Fibroblast of mammary gland (primary cell): ENCODE data around the gene MYL12A.
A peak's percentile ranks its signal among the peaks of the same experiment; 100 is the strongest.

Experiments
- DNase-seq: peaks from one replicate; pipeline ENCODE4 v3.0.0-alpha.2; 2010; ENCODE audit warnings: low read depth
- H3K4me3 ChIP-seq: 2 replicates; pipeline ENCODE4 v1.5.1; 2011; ENCODE audit warnings: low read depth, mild to moderate bottlenecking, low read length, moderate library complexity; ENCODE audit not compliant: control insufficient read depth
- TF ChIP-seq, protein P1 (sequence below): conservative IDR thresholded peaks from 2 replicates; pipeline ENCODE4 v1.5.1; 2011; ENCODE audit warnings: low read depth, low read length, inconsistent platforms; ENCODE audit not compliant: control insufficient read depth, insufficient read depth

Gene MYL12A

GRCh38 chr18:3235846-3236245 lies 11.8 kb upstream of the MYL12A start:
- no peak overlapping the region for H3K4me3 ChIP-seq
- DNase-seq, result no peak
- TF ChIP-seq, protein P1, sequence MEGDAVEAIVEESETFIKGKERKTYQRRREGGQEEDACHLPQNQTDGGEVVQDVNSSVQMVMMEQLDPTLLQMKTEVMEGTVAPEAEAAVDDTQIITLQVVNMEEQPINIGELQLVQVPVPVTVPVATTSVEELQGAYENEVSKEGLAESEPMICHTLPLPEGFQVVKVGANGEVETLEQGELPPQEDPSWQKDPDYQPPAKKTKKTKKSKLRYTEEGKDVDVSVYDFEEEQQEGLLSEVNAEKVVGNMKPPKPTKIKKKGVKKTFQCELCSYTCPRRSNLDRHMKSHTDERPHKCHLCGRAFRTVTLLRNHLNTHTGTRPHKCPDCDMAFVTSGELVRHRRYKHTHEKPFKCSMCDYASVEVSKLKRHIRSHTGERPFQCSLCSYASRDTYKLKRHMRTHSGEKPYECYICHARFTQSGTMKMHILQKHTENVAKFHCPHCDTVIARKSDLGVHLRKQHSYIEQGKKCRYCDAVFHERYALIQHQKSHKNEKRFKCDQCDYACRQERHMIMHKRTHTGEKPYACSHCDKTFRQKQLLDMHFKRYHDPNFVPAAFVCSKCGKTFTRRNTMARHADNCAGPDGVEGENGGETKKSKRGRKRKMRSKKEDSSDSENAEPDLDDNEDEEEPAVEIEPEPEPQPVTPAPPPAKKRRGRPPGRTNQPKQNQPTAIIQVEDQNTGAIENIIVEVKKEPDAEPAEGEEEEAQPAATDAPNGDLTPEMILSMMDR, result no peak

- no peak for DNase-seq
- H3K4me3 ChIP-seq, result no peak overlapping the region
- TF ChIP-seq, protein P1, result no peak
These were observed 11.1 kb upstream of the MYL12A start for GRCh38 chr18:3236470-3236869.

DNA sequence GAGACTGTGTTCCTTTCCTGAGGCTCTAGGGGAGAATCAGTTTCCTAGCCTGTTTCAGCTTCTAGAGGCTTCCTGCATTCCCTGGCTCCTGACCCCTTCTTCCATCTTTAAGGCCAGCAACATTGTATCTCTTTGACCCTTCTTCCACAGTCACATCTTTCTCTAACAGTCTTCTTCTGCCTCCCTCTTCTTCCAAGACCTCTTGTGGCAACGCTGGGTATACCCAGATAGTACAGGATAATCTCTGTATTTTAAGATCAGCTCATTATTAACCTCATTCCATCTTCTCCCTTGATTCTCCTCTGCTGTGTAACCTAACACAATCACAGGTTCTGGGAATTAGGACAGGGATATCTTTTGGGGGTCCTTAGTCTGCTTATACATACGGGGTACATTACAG lies 8.9 kb upstream of the MYL12A start:
- H3K4me3 ChIP-seq, result no peak overlapping the region
- DNase-seq, result no peak
- TF ChIP-seq, protein P1, result peak; percentile 26

- TF ChIP-seq, protein P1, result no peak
- no peak for DNase-seq
- no peak overlapping the region for H3K4me3 ChIP-seq
These were observed 2.4 kb upstream of the MYL12A start for GRCh38 chr18:3245185-3245564.

GRCh38 chr18:3245853-3246634 lies 1.6 kb upstream of the MYL12A start:
- TF ChIP-seq, protein P1, result peak; percentile 95
- peak; percentile 86 for DNase-seq
- H3K4me3 ChIP-seq, result peak overlapping the region; percentile 67

- TF ChIP-seq, protein P1, result no peak
- DNase-seq, result peak; percentile 16
- H3K4me3 ChIP-seq, result peak overlapping the region; percentile 67
These were observed 864 bp upstream of the MYL12A start for GRCh38 chr18:3246635-3247239.
